ENCODE results near the gene BTG3.

Gene BTG3, protein sequence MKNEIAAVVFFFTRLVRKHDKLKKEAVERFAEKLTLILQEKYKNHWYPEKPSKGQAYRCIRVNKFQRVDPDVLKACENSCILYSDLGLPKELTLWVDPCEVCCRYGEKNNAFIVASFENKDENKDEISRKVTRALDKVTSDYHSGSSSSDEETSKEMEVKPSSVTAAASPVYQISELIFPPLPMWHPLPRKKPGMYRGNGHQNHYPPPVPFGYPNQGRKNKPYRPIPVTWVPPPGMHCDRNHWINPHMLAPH

DNA sequence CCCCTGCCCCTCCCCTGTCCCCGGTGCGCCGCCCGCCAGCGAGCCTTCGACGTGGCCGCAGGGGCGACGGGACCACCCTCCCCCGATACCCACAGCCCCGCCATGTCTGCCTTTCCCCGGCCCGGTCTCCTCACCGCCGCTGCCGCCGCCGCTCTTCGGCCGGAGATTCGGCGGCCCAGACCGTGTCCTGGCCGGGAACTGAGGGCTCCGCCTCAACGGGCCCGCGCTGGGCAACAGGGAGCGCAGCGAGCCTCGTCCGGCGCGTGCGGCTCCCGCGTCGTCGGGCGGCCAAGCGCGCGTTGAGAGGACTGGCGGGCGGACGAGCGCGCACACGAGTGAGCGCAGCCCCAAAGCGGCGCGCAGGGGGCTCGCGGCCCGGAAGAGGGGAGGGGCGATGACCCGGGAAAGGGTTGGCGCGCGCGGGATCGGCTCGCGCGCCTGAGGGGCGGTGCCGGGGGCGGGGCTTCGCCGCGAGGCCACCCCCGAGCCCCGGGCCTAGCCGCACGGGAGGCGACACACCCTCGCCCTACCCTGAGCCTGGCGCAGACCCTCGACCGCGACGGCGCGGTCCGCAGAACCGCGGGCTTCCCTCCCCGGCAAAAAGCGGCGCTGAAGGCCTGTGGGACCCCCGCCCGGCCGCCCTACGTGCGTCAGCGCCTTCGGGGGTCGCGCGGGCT lies at the start of gene BTG3:
BTG3 (minus strand) TSS at position 337 of the 677 bp plus-strand sequence. CDS start 3,757 bp downstream, outside the sequence.
- peak; percentile 90 for FAIRE-seq
- DNase-seq (ENCODE audit: insufficient read length, low spot score) = peak; percentile 77

- FAIRE-seq = no peak
- no peak for DNase-seq (ENCODE audit: insufficient read length, low spot score)
Observed at GRCh38 chr21:17660862-17661261, 48.2 kb upstream of the BTG3 start.

DNA sequence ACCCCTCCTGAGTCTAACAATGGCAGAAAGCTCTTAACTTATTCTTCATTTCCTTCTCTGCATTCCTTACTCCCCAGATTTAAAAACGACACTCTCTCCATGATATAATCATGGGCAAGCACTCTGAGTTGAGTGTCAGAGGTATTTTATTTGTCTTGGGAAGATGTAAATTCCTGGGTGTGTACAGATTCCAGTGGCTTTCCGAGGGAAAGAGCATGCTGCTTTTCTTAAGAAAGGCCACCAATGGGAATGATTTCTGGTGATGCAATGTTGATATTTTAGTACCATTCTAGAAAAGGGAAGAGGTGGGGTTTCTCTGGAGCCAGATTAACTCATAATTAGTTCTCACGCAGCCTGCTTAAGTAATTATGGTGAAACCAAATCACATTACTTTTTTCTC lies 47.8 kb upstream of the BTG3 start:
- FAIRE-seq = no peak
- DNase-seq (ENCODE audit: insufficient read length, low spot score) = peak; percentile 39

GRCh38 chr21:17658931-17659330 lies 46.2 kb upstream of the BTG3 start:
- DNase-seq (ENCODE audit: insufficient read length, low spot score) (no peak), FAIRE-seq (no peak)

DNA sequence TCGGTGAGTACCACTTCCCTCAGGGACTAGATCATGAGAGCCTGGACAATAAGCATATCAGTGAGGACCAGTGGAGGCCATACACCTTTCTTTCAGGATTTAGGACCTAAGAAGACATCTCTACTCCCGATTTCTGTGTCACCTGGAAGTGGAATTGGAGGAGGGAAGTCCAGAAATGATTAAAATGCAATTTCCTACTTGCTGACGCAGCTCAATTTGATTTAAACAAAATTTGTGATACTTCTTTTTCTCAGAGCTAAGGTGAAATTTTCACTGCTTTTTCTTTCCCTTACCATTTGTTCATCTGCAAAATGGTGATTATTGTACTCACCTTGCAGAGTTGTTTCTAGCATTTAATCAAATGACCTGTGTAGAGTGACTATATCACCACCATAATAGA lies 38.8 kb upstream of the BTG3 start:
- DNase-seq (ENCODE audit: insufficient read length, low spot score) (no peak), FAIRE-seq (no peak)

GRCh38 chr21:17650292-17650691 lies 37.6 kb upstream of the BTG3 start:
- DNase-seq (ENCODE audit: insufficient read length, low spot score) = no peak
- no peak for FAIRE-seq

GRCh38 chr21:17646790-17647189 lies 34.1 kb upstream of the BTG3 start:
- DNase-seq (ENCODE audit: insufficient read length, low spot score) (no peak), FAIRE-seq (no peak)

GRCh38 chr21:17644186-17644585 lies 31.5 kb upstream of the BTG3 start:
- DNase-seq (ENCODE audit: insufficient read length, low spot score) (no peak), FAIRE-seq (no peak)

DNA sequence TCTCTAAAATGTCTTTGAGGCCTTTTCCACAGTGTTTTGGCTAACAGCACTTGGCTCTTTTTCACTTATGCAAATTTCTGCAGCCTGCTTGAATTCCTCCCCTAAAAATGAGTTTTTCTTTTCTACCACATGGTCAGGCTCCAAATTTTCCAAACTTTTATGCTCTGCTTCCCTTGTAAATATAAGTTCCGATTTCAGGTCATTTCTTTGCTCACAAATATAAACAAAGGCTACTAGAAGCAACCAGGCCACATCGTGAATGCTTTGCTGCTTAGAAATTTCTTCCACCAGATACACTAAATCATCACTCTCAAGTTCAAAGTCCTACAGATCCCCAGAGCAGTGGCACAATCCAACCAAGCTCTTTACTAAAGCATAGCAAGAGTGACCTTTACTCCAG lies 28.1 kb upstream of the BTG3 start:
- DNase-seq (ENCODE audit: insufficient read length, low spot score) (no peak), FAIRE-seq (no peak)

GRCh38 chr21:17636711-17637110 lies 24.0 kb upstream of the BTG3 start:
- FAIRE-seq (no peak), DNase-seq (ENCODE audit: insufficient read length, low spot score) (no peak)

DNA sequence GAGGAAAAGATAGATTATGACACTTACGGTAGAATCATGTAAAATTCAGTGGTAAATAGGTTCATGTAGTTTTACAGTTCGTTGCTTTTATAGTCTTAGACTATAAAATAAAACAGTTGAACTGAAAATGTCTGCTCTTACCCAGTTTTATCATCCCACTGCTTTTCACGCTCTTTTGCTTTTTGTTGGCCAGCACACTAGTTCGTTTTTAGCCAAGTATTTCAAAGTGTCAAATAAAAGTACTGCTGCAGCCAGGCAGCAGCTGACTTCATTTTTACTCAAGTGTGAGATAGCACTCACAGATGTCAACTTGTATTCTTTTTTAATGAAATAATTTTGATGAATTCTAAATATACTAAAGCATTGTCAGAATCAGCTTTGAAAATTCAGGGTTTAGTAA lies 18.5 kb upstream of the BTG3 start:
- DNase-seq (ENCODE audit: insufficient read length, low spot score) = no peak
- no peak for FAIRE-seq

DNA sequence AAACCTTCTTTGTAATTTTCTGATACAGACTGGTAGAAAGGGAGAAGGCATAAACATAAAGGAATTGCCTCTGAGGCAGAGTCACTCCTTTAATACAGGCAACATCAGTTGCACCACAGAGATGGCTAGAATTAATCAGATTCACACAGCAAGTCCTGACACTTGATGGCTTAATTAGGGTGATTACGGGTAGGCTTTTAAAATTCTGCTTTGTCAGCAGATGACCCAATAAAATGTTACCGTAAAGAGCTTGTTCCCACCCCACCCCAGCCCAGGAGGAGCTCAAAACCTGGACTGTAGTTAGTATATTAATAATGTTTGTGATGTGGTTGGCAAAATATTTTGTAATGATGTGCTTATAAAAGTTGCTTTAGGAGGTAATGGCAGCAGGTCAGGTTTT lies 9.3 kb upstream of the BTG3 start:
- FAIRE-seq (no peak), DNase-seq (ENCODE audit: insufficient read length, low spot score) (no peak)

GRCh38 chr21:17616831-17617230 lies 4.1 kb upstream of the BTG3 start:
- DNase-seq (ENCODE audit: insufficient read length, low spot score) = no peak
- FAIRE-seq = no peak

GRCh38 chr21:17613242-17613676 lies 558 bp upstream of the BTG3 start:
- FAIRE-seq = no peak
- no peak for DNase-seq (ENCODE audit: insufficient read length, low spot score)

DNA sequence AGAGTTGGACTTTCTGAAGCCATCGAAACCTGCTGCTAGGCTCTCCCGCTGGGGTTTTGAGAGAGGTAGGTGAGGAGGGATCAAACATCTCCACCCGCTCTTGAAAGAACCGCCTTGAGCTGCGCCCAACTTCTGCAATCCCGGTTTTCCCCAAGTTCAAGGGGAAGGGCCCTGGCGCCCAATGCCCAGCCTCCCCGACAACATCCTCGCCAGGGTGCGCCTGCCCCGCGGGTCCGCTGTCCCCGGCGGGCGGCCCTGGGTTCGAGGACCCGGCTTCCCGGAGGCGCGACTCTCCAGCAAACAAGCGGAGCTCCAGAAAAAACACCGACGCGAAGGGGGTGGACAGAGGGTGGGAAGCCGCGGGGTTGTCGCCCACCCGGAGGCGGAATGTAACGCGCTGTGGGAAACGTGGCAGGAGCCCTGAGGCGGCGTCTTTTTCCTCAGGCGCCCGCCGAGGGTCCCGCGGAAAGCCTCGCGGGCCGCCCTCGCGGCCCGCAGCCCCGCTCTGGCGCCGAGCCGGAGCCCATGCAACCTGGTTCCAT lies 607 bp downstream of the BTG3 start:
- no peak for FAIRE-seq

DNA sequence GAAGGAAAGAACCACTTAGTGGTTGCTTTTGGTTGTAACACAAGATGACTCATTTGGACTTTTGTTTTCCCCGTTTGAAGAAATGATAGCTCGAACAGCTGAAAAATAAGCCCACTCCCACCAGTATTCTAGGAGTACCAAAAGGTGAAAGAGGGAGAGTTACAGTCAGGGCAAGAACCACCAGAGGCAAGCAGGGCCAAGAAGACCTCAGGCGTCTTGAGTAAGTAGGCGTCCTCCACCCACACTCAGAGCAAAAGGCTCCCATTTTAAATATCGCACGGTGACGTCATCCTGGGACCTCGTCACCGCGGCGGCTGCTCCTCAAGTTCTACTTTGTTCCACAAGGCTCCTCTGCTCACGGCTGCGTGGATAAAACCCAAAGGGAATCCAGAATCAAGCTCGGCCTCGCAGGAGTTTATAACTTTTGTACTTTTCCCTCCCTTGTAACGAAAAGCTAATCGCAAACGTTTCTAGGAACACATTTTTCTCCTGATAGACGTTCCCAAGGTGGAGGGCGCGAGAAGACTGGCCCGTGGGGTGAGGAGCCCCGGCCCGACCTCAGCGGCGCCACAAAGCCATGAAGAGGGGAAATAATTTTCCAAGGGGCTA lies 1.2 kb downstream of the BTG3 start:
- FAIRE-seq (no peak), DNase-seq (ENCODE audit: insufficient read length, low spot score) (peak; percentile 78)

More for the DNA sequence above, 607 bp downstream of the BTG3 start:
- no peak for DNase-seq (ENCODE audit: insufficient read length, low spot score)

DNA sequence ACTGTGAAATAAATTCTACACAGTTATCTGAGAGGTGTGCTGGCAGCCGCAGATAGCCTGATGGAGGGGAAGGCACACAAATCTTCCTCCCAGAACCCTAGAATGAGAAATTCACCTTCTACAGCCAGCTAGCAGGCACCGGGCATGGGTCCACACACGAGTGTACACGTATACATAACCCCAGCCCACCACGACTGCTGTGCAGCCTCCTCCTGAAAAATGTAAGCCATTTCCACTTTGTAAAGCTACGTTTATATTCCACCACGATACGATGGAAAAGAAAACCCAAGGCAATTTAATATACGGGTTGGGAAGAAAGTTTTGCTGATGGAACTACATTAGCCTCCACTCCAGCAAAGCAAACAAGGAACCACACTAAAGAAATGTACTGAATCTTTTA lies 1.8 kb downstream of the BTG3 start:
- DNase-seq (ENCODE audit: insufficient read length, low spot score) = no peak
- FAIRE-seq = no peak

GRCh38 chr21:17609681-17610080 lies 3.0 kb downstream of the BTG3 start:
- DNase-seq (ENCODE audit: insufficient read length, low spot score) (no peak), FAIRE-seq (no peak)

DNA sequence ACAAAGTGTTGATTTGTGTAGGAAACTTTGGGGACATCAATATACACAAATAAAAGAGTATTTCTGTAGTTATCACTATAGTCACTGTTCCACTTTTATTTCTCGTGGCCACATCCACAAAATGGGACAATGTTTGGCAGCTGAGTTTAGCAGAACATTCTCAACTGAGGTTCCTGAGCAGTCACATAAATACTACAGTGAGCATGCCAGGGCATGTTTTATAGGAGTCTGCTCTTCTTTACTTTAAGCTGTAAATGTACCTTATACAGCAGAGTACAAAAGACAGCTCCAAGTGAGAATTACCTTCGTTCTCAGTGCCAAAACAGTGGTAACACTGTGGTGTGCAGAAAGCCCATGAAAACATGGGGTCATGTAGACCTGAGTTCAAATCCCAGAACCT lies 5.0 kb downstream of the BTG3 start:
- FAIRE-seq (no peak), DNase-seq (ENCODE audit: insufficient read length, low spot score) (no peak)

GRCh38 chr21:17602874-17603273 lies 9.8 kb downstream of the BTG3 start:
- DNase-seq (ENCODE audit: insufficient read length, low spot score) = no peak
- FAIRE-seq = no peak

GRCh38 chr21:17598437-17598836 lies 14.3 kb downstream of the BTG3 start:
- FAIRE-seq (no peak), DNase-seq (ENCODE audit: insufficient read length, low spot score) (no peak)

DNA sequence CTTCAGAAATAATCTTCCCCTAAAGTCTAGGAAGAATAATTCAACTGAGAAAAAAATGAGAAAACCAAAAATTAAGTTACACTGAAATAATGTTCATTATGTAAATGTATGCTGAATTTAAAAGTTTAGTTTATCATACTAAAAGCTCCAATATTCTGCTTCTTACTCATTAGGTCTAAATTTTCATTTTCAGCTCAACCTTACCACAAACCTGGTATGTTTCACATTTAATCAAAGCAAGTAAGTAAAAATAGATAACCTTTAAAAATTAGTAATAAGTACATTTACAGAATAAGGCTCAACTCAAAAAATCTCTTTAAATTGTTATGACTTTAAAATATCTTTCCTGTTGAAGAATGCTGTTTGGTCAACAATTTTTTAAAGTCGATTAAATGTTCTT lies 15.0 kb downstream of the BTG3 start:
- no peak for FAIRE-seq
- no peak for DNase-seq (ENCODE audit: insufficient read length, low spot score)
